ENCODE measurements around the gene DCLRE1A. TPM values are rescaled to one million over a fixed set of nuclear protein-coding genes. Genes with fewer than 3 reads are reported as not detected.

The DCLRE1A gene
- total and polyA plus RNA-seq, 9 of the 15 experiments (the other 6 are each of a cell fraction or from before 2014, with no cell fraction given) = 8.5 to 25.5 (median 15.5) TPM

DNA sequence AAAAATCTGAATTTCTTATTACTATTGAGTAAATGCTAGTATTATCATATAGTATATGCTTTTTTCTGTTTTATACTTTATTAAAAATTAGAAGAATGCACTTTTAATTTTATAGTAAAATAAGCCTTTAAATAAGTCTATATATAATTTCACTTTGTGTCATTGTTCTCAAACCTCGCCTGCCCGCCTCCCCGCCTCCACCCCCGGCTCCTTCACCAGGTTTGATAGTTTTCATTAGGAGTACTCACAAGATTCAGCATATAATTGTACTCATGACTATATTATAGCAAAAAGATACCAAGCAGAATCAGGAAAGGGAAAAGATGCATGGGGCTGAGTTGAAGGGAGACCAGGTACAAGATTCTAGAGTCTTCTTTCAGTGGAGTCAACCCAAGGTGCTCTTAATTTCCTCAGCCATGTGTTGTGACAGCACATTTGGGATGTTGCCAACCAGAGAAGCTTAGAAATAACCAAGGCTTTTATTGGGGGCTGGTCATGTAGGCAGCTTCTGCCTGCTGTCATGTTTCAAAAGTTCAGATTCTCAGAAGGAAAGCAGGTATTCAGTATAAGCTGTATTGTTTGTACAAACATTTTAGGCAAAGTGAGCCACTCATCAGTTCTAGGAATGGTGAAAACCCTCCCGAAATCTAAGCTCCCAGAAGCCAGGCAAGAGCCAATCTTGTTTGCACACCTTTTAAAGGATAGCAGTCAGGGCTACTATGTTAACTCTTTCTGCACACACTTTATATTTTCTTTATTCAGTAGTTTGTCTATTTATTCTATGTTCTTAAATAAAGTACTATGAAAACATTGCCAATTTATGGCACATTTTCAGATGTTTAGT lies 12.9 kb upstream of the DCLRE1A start:
- Histone ChIP-seq H3K9me3 (replicated peaks; ENCODE audit: control insufficient read depth, insufficient read depth, low read depth, low read length) (peaks cover 2% of the 10 kb centered on the region; the same call in 1 of the 2 replicates), H3K9me1 (ENCODE audit: control insufficient read depth, insufficient read depth, low read length) (no peaks in the 10 kb centered on the region), H3K9ac (ENCODE audit: insufficient read depth in 1 of 2, low read depth in 2 of 2, low read length in 2 of 2) (peak overlapping the region in 1 of 2 experiments; percentile 20; a peak in 1 of 4 replicates), H3K27me3 (ENCODE audit: control insufficient read depth in 2 of 2, insufficient read depth in 2 of 2, low read length in 2 of 2) (no peaks in the 10 kb centered on the region), H3K4me1 (replicated peaks in 1 of 2; ENCODE audit: control insufficient read depth in 2 of 2, insufficient read depth in 2 of 2, low read length in 2 of 2) (peaks cover 5 to 7% of the 10 kb centered on the region in 2 experiments; a peak in 4 of 5 replicates), H2AFZ (ENCODE audit: low read depth, low read length) (no peak overlapping the region), H3K4me2 (ENCODE audit: insufficient read depth, low read length) (peak overlapping the region; percentile 52), H3K36me3 (ENCODE audit: control insufficient read depth, insufficient read depth, low read length) (peaks cover 38% of the 10 kb centered on the region; the same call in 2 of the 3 replicates), H3K27ac (ENCODE audit: extremely low read depth, low read depth, low read length) (peak overlapping the region; percentile 42), H3K79me2 (ENCODE audit: control insufficient read depth, insufficient read depth, low read length) (peaks cover 49% of the 10 kb centered on the region), H3K4me3 (no peak overlapping the region), H4K20me1 (replicated peaks; ENCODE audit: control insufficient read depth, insufficient read depth, low read length) (no peaks in the 10 kb centered on the region)
- WGBS (ENCODE audit: insufficient coverage, low coverage, missing lambda C conversion rate) = 43% methylated on average over 4 of the region's 5 CpGs
- intact Hi-C loops (cut with micrococcal nuclease) (no loop called here), in situ Hi-C loops (cut with MboI) (no loop called here)
- CTCF ChIA-PET (ENCODE audit: low intra/inter-chr PET ratio) = no interaction called here
- peak; percentile 10 to 67 (median 33) for DNase-seq (ENCODE audit: extremely low read depth in 1 of 4, low spot score in 3 of 4)
- ATAC-seq = peak; percentile 87
- no TSS peak for BruUV-seq (replicated peaks)
- POLR2A ChIA-PET = interaction anchor here (0.6 to 1.0 kb wide), 5 partner anchors 8 to 17 kb away, joined by 3 to 4 read pairs (median 3); no protein-coding TSS in a partner anchor
- peak; percentile 40 for FAIRE-seq
- TF ChIP-seq CBFA2T2 (conservative IDR thresholded peaks at IDR 0.05) = peak; percentile 71
- peak; percentile 86 for TF ChIP-seq TAL1 (IDR thresholded peaks at IDR 0.05)
- peak; percentile 71; the same call in 1 of the 2 replicates for TF ChIP-seq EP300 (IDR thresholded peaks at IDR 0.05; ENCODE audit: low read length)
- TF ChIP-seq HDAC3 (IDR thresholded peaks at IDR 0.05; ENCODE audit: borderline replicate concordance, partially characterized antibody) = peak; percentile 26
- TF ChIP-seq ARID1B (IDR thresholded peaks at IDR 0.05) = peak; percentile 92
- TF ChIP-seq DPF2 (IDR thresholded peaks at IDR 0.05) = peak; percentile 55; the same call in 1 of the 2 replicates
- TF ChIP-seq HMGN3 (IDR thresholded peaks at IDR 0.05; ENCODE audit: borderline replicate concordance, extremely low read depth, insufficient read length, low read depth, low read length) = no peak
- TF ChIP-seq GATA2 (CRISPR knock-in tag; IDR thresholded peaks at IDR 0.05) = 0 out of 2 replicates have a peak, but pooled peaks have one; percentile 24
- peak; percentile 41; the same call in 1 of the 2 replicates for TF ChIP-seq POLR2AphosphoS5 (IDR thresholded peaks at IDR 0.05; ENCODE audit: control insufficient read depth, insufficient read depth, low read depth, low read length)
- peak in 1 of 2 experiments; percentile 12; a peak in 1 of 4 replicates for TF ChIP-seq HDAC1 (IDR thresholded peaks at IDR 0.05)
- TF ChIP-seq RCOR1 (IDR thresholded peaks at IDR 0.05; ENCODE audit: borderline replicate concordance in 1 of 2, low read depth in 2 of 2, low read length in 2 of 2) = 0 out of 4 replicates have a peak, but pooled peaks of 1 of the 2 experiments have one; percentile 8
- TF ChIP-seq MTA2 (IDR thresholded peaks at IDR 0.05; ENCODE audit: low read depth) = peak; percentile 70
- peak; percentile 64 for TF ChIP-seq SMARCA4 (IDR thresholded peaks at IDR 0.05)
- no peak for TF ChIP-seq POLR2G (IDR thresholded peaks at IDR 0.05; ENCODE audit: low read depth, low read length)
- TF ChIP-seq ZNF76 (CRISPR knock-in tag; IDR thresholded peaks at IDR 0.05; ENCODE audit: borderline replicate concordance) = no peak
- no peak for TF ChIP-seq ZNF644 (tag; IDR thresholded peaks at IDR 0.05; ENCODE audit: low read depth)
- TF ChIP-seq, protein P1, sequence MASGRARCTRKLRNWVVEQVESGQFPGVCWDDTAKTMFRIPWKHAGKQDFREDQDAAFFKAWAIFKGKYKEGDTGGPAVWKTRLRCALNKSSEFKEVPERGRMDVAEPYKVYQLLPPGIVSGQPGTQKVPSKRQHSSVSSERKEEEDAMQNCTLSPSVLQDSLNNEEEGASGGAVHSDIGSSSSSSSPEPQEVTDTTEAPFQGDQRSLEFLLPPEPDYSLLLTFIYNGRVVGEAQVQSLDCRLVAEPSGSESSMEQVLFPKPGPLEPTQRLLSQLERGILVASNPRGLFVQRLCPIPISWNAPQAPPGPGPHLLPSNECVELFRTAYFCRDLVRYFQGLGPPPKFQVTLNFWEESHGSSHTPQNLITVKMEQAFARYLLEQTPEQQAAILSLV (tag; IDR thresholded peaks at IDR 0.05) = no peak
- no peak for TF ChIP-seq ZFP36 (IDR thresholded peaks at IDR 0.05; ENCODE audit: low read depth, low read length, partially characterized antibody)
- TF ChIP-seq SMARCE1 (IDR thresholded peaks at IDR 0.05) = peak; percentile 37; the same call in 1 of the 2 replicates
- TF ChIP-seq FOXA1 (IDR thresholded peaks at IDR 0.05; ENCODE audit: borderline replicate concordance) = peak; percentile 71; the same call in 1 of the 2 replicates
- no peak for TF ChIP-seq MIER1 (IDR thresholded peaks at IDR 0.05; ENCODE audit: low read depth)
